Measurements from ENCODE around the gene KRT222. TPM values are rescaled to one million over a fixed set of nuclear protein-coding genes. Genes with fewer than 3 reads are reported as not detected.

The KRT222 gene
- total RNA-seq, 4 donors from 2014 or later, result 0.26 TPM; not detected in 3

- DNase-seq (ENCODE audit: low spot score in 2 of 2), result no peak
- WGBS, result 61% methylated on average over 9 of the region's 9 CpGs
- peaks cover 95% of the 10 kb centered on the region for H3K36me3 ChIP-seq
- TF ChIP-seq POLR2AphosphoS5 (IDR thresholded peaks at IDR 0.05) (no peak), CTCF (IDR thresholded peaks at IDR 0.05) (no peak), EP300 (IDR thresholded peaks at IDR 0.05) (no peak), POLR2A (IDR thresholded peaks at IDR 0.05) (no peak)
- peaks cover 13% of the 10 kb centered on the region for H3K4me1 ChIP-seq
- H3K27me3 ChIP-seq, result no peaks in the 10 kb centered on the region
- no peak overlapping the region for H3K4me3 ChIP-seq
- H3K9me3 ChIP-seq, result no peaks in the 10 kb centered on the region
- H3K27ac ChIP-seq, result no peak overlapping the region
These were observed 32.8 kb downstream of the KRT222 start for GRCh38 chr17:40632216-40632615.

- DNase-seq (ENCODE audit: low spot score in 2 of 2), result no peak
- Histone ChIP-seq H3K36me3 (peaks cover 71% of the 10 kb centered on the region), H3K27me3 (no peaks in the 10 kb centered on the region), H3K9me3 (no peaks in the 10 kb centered on the region), H3K27ac (no peak overlapping the region), H3K4me3 (no peak overlapping the region), H3K4me1 (peaks cover 13% of the 10 kb centered on the region)
- TF ChIP-seq POLR2AphosphoS5 (IDR thresholded peaks at IDR 0.05), result no peak
- no peak for TF ChIP-seq POLR2A (IDR thresholded peaks at IDR 0.05)
- no peak for TF ChIP-seq CTCF (IDR thresholded peaks at IDR 0.05)
- TF ChIP-seq EP300 (IDR thresholded peaks at IDR 0.05), result no peak
- 49% methylated on average over 2 of the region's 2 CpGs for WGBS
These were observed 35.1 kb downstream of the KRT222 start for GRCh38 chr17:40629842-40630241.

GRCh38 chr17:40625311-40625710, 39.7 kb downstream of the KRT222 start:
- no peaks in the 10 kb centered on the region for H3K27me3 ChIP-seq
- H3K36me3 ChIP-seq, result peaks cover 28% of the 10 kb centered on the region
- no peak overlapping the region for H3K27ac ChIP-seq
- no peaks in the 10 kb centered on the region for H3K9me3 ChIP-seq
- H3K4me3 ChIP-seq, result no peak overlapping the region
- no peak for DNase-seq (ENCODE audit: low spot score in 2 of 2)
- H3K4me1 ChIP-seq, result peaks cover 10% of the 10 kb centered on the region
- WGBS, result 42% methylated on average over 5 of the region's 5 CpGs
- no peak for TF ChIP-seq EP300 (IDR thresholded peaks at IDR 0.05)
- TF ChIP-seq CTCF (IDR thresholded peaks at IDR 0.05), result no peak
- no peak for TF ChIP-seq POLR2AphosphoS5 (IDR thresholded peaks at IDR 0.05)
- no peak for TF ChIP-seq POLR2A (IDR thresholded peaks at IDR 0.05)

DNA sequence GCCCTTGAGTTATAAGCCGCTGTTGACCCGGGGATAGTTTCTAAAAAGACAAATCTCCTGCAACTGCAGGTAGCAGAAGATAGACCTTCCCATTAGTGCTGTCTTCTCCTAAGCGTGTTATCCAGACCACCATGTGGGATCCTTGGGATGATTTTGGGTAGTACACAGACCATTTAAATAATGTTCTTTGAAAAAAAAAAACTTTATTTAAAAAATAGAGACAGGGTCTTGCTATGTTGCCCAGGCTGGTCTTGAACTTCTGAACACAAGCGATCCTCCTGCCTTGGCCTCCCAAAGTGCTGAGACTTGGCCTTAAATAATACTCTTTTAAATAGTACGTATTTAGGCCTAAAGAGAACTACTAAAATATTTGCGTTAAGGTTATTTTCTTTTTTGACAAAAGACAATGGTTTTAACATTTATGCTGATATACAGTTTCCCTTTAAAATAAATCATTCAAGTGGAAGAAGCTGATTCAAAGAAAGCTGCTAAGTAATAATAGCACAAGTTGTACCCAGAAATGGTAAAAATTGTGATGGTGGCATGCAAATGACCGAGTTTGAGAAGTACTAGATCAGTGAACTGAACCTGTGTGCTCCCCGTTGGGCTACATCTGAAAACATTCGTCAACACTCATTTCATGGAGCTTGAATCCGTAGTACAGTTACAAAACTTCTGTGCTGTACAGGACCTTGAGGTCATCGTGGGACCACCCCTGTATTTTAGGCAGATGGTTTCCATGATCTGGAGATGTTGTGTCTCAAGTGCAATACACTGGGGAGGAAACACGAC, 41.4 kb downstream of the KRT222 start:
- H3K27ac ChIP-seq, result no peak overlapping the region
- no peak overlapping the region for H3K4me3 ChIP-seq
- TF ChIP-seq EP300 (IDR thresholded peaks at IDR 0.05) (no peak), POLR2A (IDR thresholded peaks at IDR 0.05) (no peak), CTCF (IDR thresholded peaks at IDR 0.05) (no peak), POLR2AphosphoS5 (IDR thresholded peaks at IDR 0.05) (no peak)
- peaks cover 22% of the 10 kb centered on the region for H3K4me1 ChIP-seq
- 89% methylated on average over 12 of the region's 12 CpGs for WGBS
- no peaks in the 10 kb centered on the region for H3K27me3 ChIP-seq
- H3K36me3 ChIP-seq, result peaks cover 11% of the 10 kb centered on the region
- no peaks in the 10 kb centered on the region for H3K9me3 ChIP-seq
- DNase-seq (ENCODE audit: low spot score in 2 of 2), result no peak

DNA sequence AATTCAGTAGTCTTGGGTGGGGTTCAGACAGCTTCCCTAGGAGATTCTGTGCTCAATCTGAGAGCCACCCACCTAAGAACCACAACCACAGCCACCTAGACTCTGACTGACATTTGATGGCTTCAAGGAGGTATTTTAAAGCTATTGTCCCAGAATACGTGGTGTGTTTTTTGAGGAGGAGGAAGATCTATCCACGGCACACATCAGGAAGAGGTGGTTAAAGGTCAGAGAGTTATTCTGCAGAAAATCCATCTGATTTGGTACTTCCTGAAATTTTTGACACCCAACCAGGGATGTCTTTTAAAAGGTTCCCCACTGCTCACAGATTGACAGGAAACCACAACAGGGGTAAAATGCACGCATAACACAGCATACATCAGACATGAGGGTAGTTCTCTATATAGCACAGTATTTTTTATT, 42.5 kb downstream of the KRT222 start:
- Histone ChIP-seq H3K27ac (no peak overlapping the region), H3K9me3 (no peaks in the 10 kb centered on the region), H3K4me3 (no peak overlapping the region), H3K27me3 (no peaks in the 10 kb centered on the region), H3K4me1 (peaks cover 26% of the 10 kb centered on the region), H3K36me3 (no peaks in the 10 kb centered on the region)
- TF ChIP-seq EP300 (IDR thresholded peaks at IDR 0.05) (no peak), POLR2AphosphoS5 (IDR thresholded peaks at IDR 0.05) (no peak), CTCF (IDR thresholded peaks at IDR 0.05) (no peak), POLR2A (IDR thresholded peaks at IDR 0.05) (no peak)
- 55% methylated on average over 3 of the region's 3 CpGs for WGBS
- no peak for DNase-seq (ENCODE audit: low spot score in 2 of 2)

Data from suprapubic skin (tissue), 4 donors.